Fibroblast of lung (primary cell): ENCODE results near the gene APOO. TPM values are rescaled to one million over a fixed set of nuclear protein-coding genes. Genes with fewer than 3 reads are reported as not detected.
"Not testable (repeated sequence)": the region's sequence is repeated elsewhere in the genome, so short reads cannot be mapped to it uniquely, and the experiment has no call there.

Source experiments
- DNase-seq, 2 donors: peaks; one replicate each; pipeline versions ENCODE4 v3.0.0 to v3.0.0-alpha.2; 2010; ENCODE audit warnings: low read depth in 2 of 2
- H2AFZ ChIP-seq: 2 replicates; pipeline ENCODE4 v1.5.1; 2012; ENCODE audit warnings: low read length, control low read depth, inconsistent platforms
- H3K27ac ChIP-seq: 2 replicates; pipeline ENCODE4 v1.5.1; 2011; ENCODE audit warnings: low read length, control low read depth; ENCODE audit not compliant: insufficient read depth
- H3K27me3 ChIP-seq: 2 replicates; pipeline ENCODE4 v1.5.1; 2011; ENCODE audit warnings: mild to moderate bottlenecking, low read length; ENCODE audit not compliant: control insufficient read depth, insufficient read depth
- H3K36me3 ChIP-seq: 2 replicates; pipeline ENCODE4 v1.5.1; 2011; ENCODE audit warnings: low read length; ENCODE audit not compliant: control insufficient read depth, insufficient read depth
- H3K4me1 ChIP-seq: 2 replicates; pipeline ENCODE4 v1.5.1; 2011; ENCODE audit warnings: low read length; ENCODE audit not compliant: control insufficient read depth, insufficient read depth; ENCODE audit errors: extremely low read depth
- H3K4me2 ChIP-seq: 2 replicates; pipeline ENCODE4 v1.5.1; 2011; ENCODE audit warnings: low read length, control low read depth; ENCODE audit not compliant: insufficient read depth; ENCODE audit errors: extremely low read depth
- H3K4me3 ChIP-seq, 4 experiments: fragments of 200-600 bp in 1 of 4; sonication (generic) in 1 of 4; replicated peaks in 1 of 4; 2 replicates each; pipeline ENCODE4 v1.5.1; 2011 to 2016; ENCODE audit warnings: low read length in 4 of 4, low read depth in 3 of 4, mild to moderate bottlenecking in 3 of 4, control low read depth in 2 of 4, inconsistent platforms in 1 of 4, mixed read lengths in 1 of 4; ENCODE audit not compliant: insufficient read depth in 1 of 4; ENCODE audit errors: control extremely low read depth in 1 of 4
- H3K79me2 ChIP-seq: 2 replicates; pipeline ENCODE4 v1.5.1; 2012; ENCODE audit warnings: mild to moderate bottlenecking, low read length, inconsistent platforms; ENCODE audit not compliant: control insufficient read depth, insufficient read depth
- H3K9ac ChIP-seq: 2 replicates; pipeline ENCODE4 v1.5.1; 2011; ENCODE audit warnings: mild to moderate bottlenecking, low read length, control low read depth; ENCODE audit not compliant: insufficient read depth
- H3K9me3 ChIP-seq: 2 replicates; pipeline ENCODE4 v1.5.1; 2012; ENCODE audit warnings: low read depth, low read length; ENCODE audit not compliant: control insufficient read depth, insufficient read depth
- H4K20me1 ChIP-seq: 2 replicates; pipeline ENCODE4 v1.5.1; 2011; ENCODE audit warnings: low read length; ENCODE audit not compliant: control insufficient read depth, insufficient read depth; ENCODE audit errors: extremely low read depth
- CTCF ChIP-seq, 2 donors: IDR thresholded peaks in 1 of 2; conservative IDR thresholded peaks in 1 of 2; 1 replicate in 1 of 2; 2 replicates in 1 of 2; pipeline ENCODE4 v1.5.1; 2011 to 2012; ENCODE audit warnings: low read length in 2 of 2, control low read depth in 1 of 2, inconsistent platforms in 1 of 2, low read depth in 1 of 2, mild to moderate bottlenecking in 1 of 2
- EZH2 ChIP-seq: IDR thresholded peaks from 2 replicates; pipeline ENCODE4 v1.5.1; 2012; ENCODE audit warnings: low read length, control low read depth, mild to moderate bottlenecking; ENCODE audit errors: missing control alignments
- polyA plus RNA-seq, 2 donors: library from polyadenylated mRNA; depleted of rRNA in 1 of 2; stranded (reverse) in 1 of 2; unstranded in 1 of 2; fragments of >200 nt; gene quantifications; 2 replicates each; pipeline ENCODE4 v1.2.1, GENCODE V29; 2011 to 2012; ENCODE audit warnings: missing spikeins in 1 of 2
- total RNA-seq: library from RNA; depleted of rRNA; stranded (reverse); fragments of >200 nt; gene quantifications from 2 replicates; pipeline ENCODE4 v1.2.1, GENCODE V29; 2014

APOO gene
- total and polyA plus RNA-seq, 2 donors (not counting 1 experiment from before 2014, with no cell fraction given), result 8.1 to 17.0 TPM

DNA sequence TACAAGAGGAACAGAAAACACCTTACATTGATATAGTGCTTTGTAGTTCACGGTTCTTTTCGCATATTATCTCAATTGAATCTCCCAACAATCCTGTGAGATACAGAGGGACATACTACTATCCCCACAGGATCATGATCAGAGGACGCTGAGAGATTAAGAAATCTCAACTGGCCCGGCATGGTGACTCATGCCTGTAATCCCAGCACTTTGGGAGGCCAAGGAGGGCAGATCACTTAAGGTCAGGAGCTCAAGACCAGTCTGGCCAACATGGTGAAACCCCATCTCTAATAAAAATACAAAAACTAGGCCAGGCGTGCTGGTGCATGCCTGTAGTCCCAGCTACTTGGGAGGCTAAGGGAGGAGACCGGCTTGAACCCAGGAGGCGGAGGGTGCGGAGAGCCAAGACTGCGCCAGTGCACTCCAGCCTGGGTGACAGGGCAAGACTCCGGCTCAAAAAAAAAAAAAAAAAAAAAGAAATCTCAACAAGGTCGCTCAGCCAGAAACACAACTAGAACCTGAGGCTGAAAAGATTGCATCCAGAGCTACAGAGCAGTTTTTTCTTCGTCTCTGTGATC lies 7.4 kb downstream of the APOO start:
- no peaks in the 10 kb centered on the region for H3K79me2 ChIP-seq
- no peak overlapping the region for H3K4me3 ChIP-seq
- no peak overlapping the region for H3K27ac ChIP-seq
- no peak overlapping the region for H2AFZ ChIP-seq
- no peaks in the 10 kb centered on the region for H3K27me3 ChIP-seq
- no peak overlapping the region for H3K9ac ChIP-seq
- no peaks in the 10 kb centered on the region for H4K20me1 ChIP-seq
- TF ChIP-seq CTCF (conservative IDR thresholded peaks at IDR 0.05 in 1 of 2, IDR thresholded peaks at IDR 0.05 in 1 of 2; ENCODE audit: low read depth in 1 of 2, low read length in 2 of 2) (no peak), EZH2 (no peak)
- no peak overlapping the region for H3K4me2 ChIP-seq
- H3K36me3 ChIP-seq, result no peaks in the 10 kb centered on the region
- H3K9me3 ChIP-seq, result no peaks in the 10 kb centered on the region
- DNase-seq, result no peak
- peaks cover 5% of the 10 kb centered on the region for H3K4me1 ChIP-seq

DNA sequence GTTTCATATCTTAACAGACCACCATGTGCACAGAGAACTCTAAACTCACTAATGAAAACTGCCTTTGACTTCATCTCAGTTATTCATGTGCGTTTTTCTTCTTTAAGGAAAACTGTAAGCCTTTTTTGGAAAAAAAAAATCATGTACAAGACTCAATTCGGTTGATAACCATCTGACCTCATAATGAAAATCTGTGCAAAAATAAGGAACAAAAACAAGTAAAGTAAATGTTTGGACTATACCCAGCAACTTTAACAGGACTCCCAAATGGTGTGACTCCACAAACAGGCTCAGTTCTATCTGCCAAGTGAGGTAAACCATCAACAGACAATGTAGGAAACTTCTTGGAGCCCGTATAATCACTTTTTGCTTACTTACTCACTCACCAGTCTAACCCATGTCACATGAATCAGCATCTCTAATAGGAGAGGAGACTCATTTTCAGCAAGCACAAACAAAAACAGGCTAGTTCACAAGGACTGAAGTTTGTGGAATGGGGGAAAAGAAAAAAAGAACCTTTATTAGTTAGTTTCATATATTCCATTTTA lies 9.3 kb downstream of the APOO start:
- Histone ChIP-seq H3K4me2 (no peak overlapping the region), H3K79me2 (no peaks in the 10 kb centered on the region), H3K36me3 (no peaks in the 10 kb centered on the region), H3K9me3 (no peaks in the 10 kb centered on the region), H3K27me3 (no peaks in the 10 kb centered on the region), H4K20me1 (no peaks in the 10 kb centered on the region), H3K27ac (no peak overlapping the region), H3K4me3 (no peak overlapping the region), H3K9ac (no peak overlapping the region), H3K4me1 (peaks cover 5% of the 10 kb centered on the region), H2AFZ (no peak overlapping the region)
- DNase-seq, result peak; percentile 44 to 68
- TF ChIP-seq EZH2, result no peak
- TF ChIP-seq CTCF (conservative IDR thresholded peaks at IDR 0.05 in 1 of 2, IDR thresholded peaks at IDR 0.05 in 1 of 2; ENCODE audit: low read depth in 1 of 2, low read length in 2 of 2), result no peak

- Histone ChIP-seq H3K79me2 (no peaks in the 10 kb centered on the region), H3K27ac (no peak overlapping the region), H3K4me3 (no peak overlapping the region), H3K4me1 (peaks cover 5% of the 10 kb centered on the region), H3K9ac (no peak overlapping the region), H4K20me1 (no peaks in the 10 kb centered on the region), H3K4me2 (no peak overlapping the region), H2AFZ (no peak overlapping the region), H3K27me3 (no peaks in the 10 kb centered on the region), H3K9me3 (no peaks in the 10 kb centered on the region), H3K36me3 (no peaks in the 10 kb centered on the region)
- no peak for TF ChIP-seq EZH2
- TF ChIP-seq CTCF (conservative IDR thresholded peaks at IDR 0.05 in 1 of 2, IDR thresholded peaks at IDR 0.05 in 1 of 2; ENCODE audit: low read depth in 1 of 2, low read length in 2 of 2), result no peak
- DNase-seq, result peak in 1 of 2 donors; percentile 35
Observed at GRCh38 chrX:23896981-23897380, 10.8 kb downstream of the APOO start.

GRCh38 chrX:23896539-23896938 lies 11.2 kb downstream of the APOO start:
- not testable (repeated sequence) for H3K4me2 ChIP-seq, H3K9me3 ChIP-seq, H3K27ac ChIP-seq, H3K9ac ChIP-seq, H2AFZ ChIP-seq, H4K20me1 ChIP-seq, H3K4me1 ChIP-seq, H3K79me2 ChIP-seq, DNase-seq, H3K36me3 ChIP-seq, H3K4me3 ChIP-seq, H3K27me3 ChIP-seq

- H2AFZ ChIP-seq, H3K4me3 ChIP-seq: not testable (repeated sequence)
Observed at GRCh38 chrX:23894993-23895392, 12.7 kb downstream of the APOO start.

More at GRCh38 chrX:23894993-23895392, 12.7 kb downstream of the APOO start:
- not testable (repeated sequence) for H3K9ac ChIP-seq, H3K4me1 ChIP-seq, H3K79me2 ChIP-seq, H3K36me3 ChIP-seq, H4K20me1 ChIP-seq, H3K9me3 ChIP-seq, H3K4me2 ChIP-seq, H3K27me3 ChIP-seq, DNase-seq, H3K27ac ChIP-seq
